H1 (cell line): Measurements from ENCODE around the gene MESD. TPM values are rescaled to one million over a fixed set of nuclear protein-coding genes. Genes with fewer than 3 reads are reported as not detected.

ENCODE experiments used
- CHD1 ChIP-seq: IDR thresholded peaks from 2 replicates; pipeline ENCODE4 v1.6.1; 2012; ENCODE audit warnings: low read depth, low read length, improper control_type of control experiment
- JUND ChIP-seq: IDR thresholded peaks from 2 replicates; pipeline ENCODE4 v1.6.1; 2011; ENCODE audit warnings: mild to moderate bottlenecking, improper control_type of control experiment, low read length
- PHF8 ChIP-seq: fragments of 200-600 bp; sonication (generic); conservative IDR thresholded peaks from 2 replicates; pipeline ENCODE4 v1.7.1; 2012; ENCODE audit warnings: low read depth, mild to moderate bottlenecking, inconsistent platforms, low read length, moderate library complexity
- SAP30 ChIP-seq: fragments of 300-600 bp; sonication (generic); IDR thresholded peaks from 2 replicates; pipeline ENCODE4 v1.7.1; 2012; ENCODE audit warnings: low read length, moderate library complexity, mild to moderate bottlenecking, inconsistent platforms; ENCODE audit not compliant: insufficient read depth, insufficient replicate concordance
- SIN3A ChIP-seq, 2 experiments: IDR thresholded peaks in 1 of 2; conservative IDR thresholded peaks in 1 of 2; 2 replicates each; pipeline ENCODE4 v1.6.1; 2011 to 2012; ENCODE audit warnings: low read length in 2 of 2, improper control_type of control experiment in 1 of 2, low read depth in 1 of 2, mild to moderate bottlenecking in 1 of 2
- polyA plus RNA-seq, 7 experiments: library from polyadenylated mRNA; depleted of rRNA in 3 of 7; stranded (reverse) in 5 of 7; unstranded in 2 of 7; fragments of >200 nt in 5 of 7; fragments of 200-250 nt in 2 of 7; gene quantifications; 1 replicate in 5 of 7; 2 replicates in 1 of 7; 4 replicates in 1 of 7; pipeline versions ENCODE4 v1.2.1 to v1.2.3, GENCODE V29; 2011 to 2013; ENCODE audit warnings: missing spikeins in 2 of 7, mixed read lengths in 2 of 7
- total RNA-seq: library from RNA; stranded (reverse); fragmentation: NEBNext Ultra II Directional; extraction: Animal tissue kit (Norgen Biotek cat#: 25700); gene quantifications from 2 replicates; pipeline ENCODE4 v1.2.1, GENCODE V29; 2021

Gene MESD
- total and polyA plus RNA-seq, 2 of the 8 experiments (the other 6 are each of a cell fraction or from before 2014, with no cell fraction given): 11.0 to 28.3 TPM

DNA sequence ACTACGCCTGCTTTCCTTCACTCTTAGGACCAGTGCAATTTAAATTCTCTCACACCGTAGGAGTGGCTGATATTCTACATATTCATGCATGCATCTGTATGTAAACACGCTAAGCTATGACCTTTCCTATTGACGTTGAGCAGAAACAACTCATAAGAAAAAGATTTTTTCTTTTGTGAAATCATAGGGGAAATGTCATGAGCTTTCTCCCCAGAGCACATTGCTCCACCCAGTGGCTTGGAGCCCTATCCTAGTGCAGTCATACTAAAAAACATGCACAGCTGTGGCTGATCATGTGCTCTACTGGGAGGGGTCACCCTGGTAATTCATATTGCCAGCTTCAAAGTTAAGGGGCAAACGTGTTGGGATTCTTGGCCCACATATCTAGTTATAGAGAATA lies 1.8 kb upstream of the MESD start (continued):
- TF ChIP-seq SIN3A (conservative IDR thresholded peaks at IDR 0.05 in 1 of 2, IDR thresholded peaks at IDR 0.05 in 1 of 2; ENCODE audit: low read depth in 1 of 2, low read length in 2 of 2) (no peak), JUND (no peak), PHF8 (no peak), SAP30 (no peak), CHD1 (no peak)
